GM12891 (cell line): ENCODE data around the gene CRIM1.

Experiments
- DNase-seq: peaks from one replicate; pipeline ENCODE4 v3.0.0; 2011; ENCODE audit warnings: low spot score; ENCODE audit not compliant: insufficient read length
- FAIRE-seq: peaks from 2 replicates; lab custom pipeline; 2011; peaks lifted over from hg19 to GRCh38; lab: Jason Lieb, UNC
- PAX5 ChIP-seq: IDR thresholded peaks from 2 replicates; pipeline ENCODE4 v1.6.1; 2011; ENCODE audit warnings: low read length, moderate library complexity, mild to moderate bottlenecking; ENCODE audit not compliant: insufficient read depth, severe bottlenecking
- POLR2A ChIP-seq: IDR thresholded peaks from 2 replicates; pipeline ENCODE4 v1.6.1; 2011; ENCODE audit warnings: low read depth, low read length, control low read depth
- POLR2AphosphoS5 ChIP-seq: IDR thresholded peaks from 2 replicates; pipeline ENCODE4 v1.6.1; 2011; ENCODE audit warnings: low read depth, low read length, control low read depth
- POU2F2 ChIP-seq: IDR thresholded peaks from 2 replicates; pipeline ENCODE4 v1.6.1; 2011; ENCODE audit warnings: low read depth, mild to moderate bottlenecking, control low read depth, low read length, moderate library complexity
- SPI1 ChIP-seq: IDR thresholded peaks from 2 replicates; pipeline ENCODE4 v1.6.1; 2011; ENCODE audit warnings: low read depth, low read length, control low read depth
- TAF1 ChIP-seq: IDR thresholded peaks from 2 replicates; pipeline ENCODE4 v1.6.1; 2011; ENCODE audit warnings: low read depth, low read length, control low read depth

Gene CRIM1

GRCh38 chr2:36462311-36462935, 106.8 kb downstream of the CRIM1 start:
- DNase-seq, result no peak
- TF ChIP-seq PAX5 (no peak), POLR2AphosphoS5 (no peak), POU2F2 (no peak), SPI1 (no peak), TAF1 (no peak), POLR2A (no peak)
- FAIRE-seq, result no peak

- no peak for FAIRE-seq
- TF ChIP-seq SPI1 (no peak), PAX5 (no peak), POU2F2 (no peak), POLR2A (no peak), TAF1 (no peak), POLR2AphosphoS5 (no peak)
- DNase-seq, result no peak
Observed at GRCh38 chr2:36463365-36463764, 107.8 kb downstream of the CRIM1 start.

GRCh38 chr2:36464006-36464721, 108.6 kb downstream of the CRIM1 start:
- DNase-seq (no peak), FAIRE-seq (no peak)
- TF ChIP-seq PAX5 (no peak), POLR2A (no peak), POU2F2 (no peak), SPI1 (no peak), POLR2AphosphoS5 (no peak), TAF1 (no peak)

GRCh38 chr2:36466135-36466534, 110.6 kb downstream of the CRIM1 start:
- DNase-seq (no peak), FAIRE-seq (no peak)
- TF ChIP-seq POLR2A (no peak), SPI1 (peak; percentile 84), TAF1 (no peak), POLR2AphosphoS5 (no peak), POU2F2 (no peak)

- DNase-seq, result no peak
- TF ChIP-seq TAF1 (no peak), PAX5 (no peak), POLR2A (no peak), POU2F2 (no peak), SPI1 (no peak), POLR2AphosphoS5 (no peak)
- no peak for FAIRE-seq
Observed at GRCh38 chr2:36468463-36469105, 113.0 kb downstream of the CRIM1 start.

GRCh38 chr2:36469106-36469477, 113.5 kb downstream of the CRIM1 start:
- TF ChIP-seq TAF1 (no peak), POLR2AphosphoS5 (no peak), PAX5 (no peak), POLR2A (no peak), SPI1 (no peak), POU2F2 (no peak)
- no peak for DNase-seq
- no peak for FAIRE-seq

GRCh38 chr2:36469710-36470109, 114.1 kb downstream of the CRIM1 start:
- FAIRE-seq (no peak), DNase-seq (no peak)
- TF ChIP-seq POU2F2 (no peak), POLR2AphosphoS5 (no peak), POLR2A (no peak), SPI1 (no peak), PAX5 (no peak), TAF1 (no peak)

GRCh38 chr2:36473230-36473629, 117.7 kb downstream of the CRIM1 start:
- no peak for TF ChIP-seq PAX5
- no peak for TF ChIP-seq POU2F2
- TF ChIP-seq SPI1, result no peak
- no peak for TF ChIP-seq POLR2AphosphoS5
- TF ChIP-seq POLR2A, result no peak
- no peak for TF ChIP-seq TAF1

GRCh38 chr2:36476411-36476810, 120.8 kb downstream of the CRIM1 start:
- TF ChIP-seq SPI1, result no peak
- FAIRE-seq (no peak), DNase-seq (no peak)

More at GRCh38 chr2:36473230-36473629, 117.7 kb downstream of the CRIM1 start:
- DNase-seq (no peak), FAIRE-seq (no peak)
